Measurements from ENCODE around the gene ACTN4. TPM values are rescaled to one million over a fixed set of nuclear protein-coding genes. Genes with fewer than 3 reads are reported as not detected.

ACTN4 gene
- total RNA-seq, 2 experiments from 2014 or later = 357 to 373 TPM

DNA sequence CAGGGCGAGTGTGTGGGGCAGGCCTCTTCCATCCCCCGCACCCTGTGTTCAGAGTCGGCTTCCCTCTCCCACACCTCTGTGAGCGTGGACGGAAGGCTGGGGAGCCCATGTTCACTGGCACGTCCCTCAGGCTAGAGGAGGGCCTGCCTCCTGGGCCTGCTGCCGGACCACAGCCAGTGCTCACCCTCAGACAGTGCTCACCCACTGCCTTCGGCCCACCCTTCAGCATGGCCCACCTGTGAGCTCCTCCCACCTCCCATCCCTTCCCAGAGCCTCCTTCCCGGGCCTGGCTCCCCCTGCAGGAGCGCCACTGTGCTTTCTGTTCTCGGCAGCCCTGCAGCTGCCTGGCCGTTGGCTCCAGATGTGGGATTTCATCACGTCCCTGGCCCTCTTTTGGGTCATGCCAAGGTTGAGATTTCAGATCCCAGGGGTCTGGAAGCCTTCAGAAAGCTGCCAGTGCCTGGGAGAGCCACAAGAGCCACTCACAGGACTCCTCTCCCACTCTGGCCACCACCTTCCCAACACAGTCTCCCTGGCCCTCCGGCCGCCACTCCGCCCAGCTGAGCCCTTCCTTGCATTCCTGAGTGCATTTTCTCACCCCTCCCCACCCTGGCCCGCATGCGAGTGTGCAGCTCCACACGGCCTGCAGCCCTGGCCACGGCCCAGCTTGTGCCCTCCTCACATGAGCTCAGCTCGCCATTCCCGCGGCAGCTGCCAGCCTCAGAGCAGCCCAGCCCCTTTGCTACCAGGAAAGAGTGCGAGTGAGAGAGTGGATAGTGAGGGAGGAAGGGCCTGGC is 71.5 kb downstream of the ACTN4 start:
- Mint-ChIP-seq H3K9me3 (ENCODE audit: insufficient read depth) (no peaks in the 10 kb centered on the region), H3K27ac (peak overlapping the region; percentile 28), H3K4me3 (no peak overlapping the region), H3K36me3 (ENCODE audit: low read depth) (peaks cover 28% of the 10 kb centered on the region), H3K4me1 (ENCODE audit: low read depth) (no peaks in the 10 kb centered on the region), H3K27me3 (ENCODE audit: low read depth) (no peaks in the 10 kb centered on the region)
- CTCF ChIA-PET = interaction anchor here (0.6 kb wide), 1 partner anchor 20 kb away, joined by 4 read pairs; no protein-coding TSS in a partner anchor
- POLR2A ChIA-PET = no interaction called here
- ATAC-seq (no peak), DNase-seq (no peak)

DNA sequence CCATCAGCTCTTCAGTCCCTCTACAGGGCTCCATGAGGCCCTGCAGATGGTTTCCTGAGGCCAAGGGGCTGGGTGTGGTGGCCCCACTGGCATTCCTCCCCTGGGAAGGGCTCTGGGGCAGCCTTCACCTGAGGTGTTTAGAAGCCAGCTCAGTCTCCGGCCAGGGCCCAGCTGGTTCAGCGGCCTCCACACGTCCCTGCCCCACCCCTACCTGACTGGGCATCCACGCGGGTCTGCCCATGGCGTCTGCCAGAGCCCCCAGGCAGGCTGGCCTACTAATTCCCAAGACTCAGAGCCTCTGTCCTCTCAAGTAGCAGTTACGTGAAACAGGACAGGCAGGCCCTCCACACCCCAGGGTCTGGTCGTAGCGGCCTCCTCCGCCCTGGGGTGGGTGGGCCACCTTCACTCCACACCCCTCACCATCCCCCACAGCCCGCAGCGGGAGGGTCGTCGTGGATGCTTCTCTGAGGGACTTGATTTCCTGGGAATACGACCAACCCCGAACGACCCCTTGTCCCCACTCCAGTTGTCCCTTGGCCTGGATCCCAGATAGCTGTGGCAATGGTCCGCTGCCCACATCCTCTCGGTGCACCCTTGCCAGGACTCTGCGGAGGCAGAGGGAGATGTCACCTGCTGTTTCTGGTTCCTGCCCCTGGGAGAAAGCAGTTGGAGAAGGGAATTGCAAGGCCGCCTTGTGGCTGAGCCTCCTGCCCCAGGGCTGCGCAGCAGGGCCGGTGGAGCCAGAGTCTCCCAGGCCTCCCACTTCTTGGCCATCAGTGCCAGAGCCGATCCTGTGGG is 72.5 kb downstream of the ACTN4 start:
- Mint-ChIP-seq H3K36me3 (ENCODE audit: low read depth) (peaks cover 25% of the 10 kb centered on the region), H3K4me3 (no peak overlapping the region), H3K4me1 (ENCODE audit: low read depth) (no peaks in the 10 kb centered on the region), H3K27me3 (ENCODE audit: low read depth) (no peaks in the 10 kb centered on the region), H3K27ac (no peak overlapping the region), H3K9me3 (ENCODE audit: insufficient read depth) (no peaks in the 10 kb centered on the region)
- no peak for DNase-seq
- no peak for ATAC-seq
- ChIA-PET POLR2A (no interaction called here), CTCF (interaction anchor here (0.6 kb wide), 1 partner anchor 19 kb away, joined by 4 read pairs; no protein-coding TSS in a partner anchor)

DNA sequence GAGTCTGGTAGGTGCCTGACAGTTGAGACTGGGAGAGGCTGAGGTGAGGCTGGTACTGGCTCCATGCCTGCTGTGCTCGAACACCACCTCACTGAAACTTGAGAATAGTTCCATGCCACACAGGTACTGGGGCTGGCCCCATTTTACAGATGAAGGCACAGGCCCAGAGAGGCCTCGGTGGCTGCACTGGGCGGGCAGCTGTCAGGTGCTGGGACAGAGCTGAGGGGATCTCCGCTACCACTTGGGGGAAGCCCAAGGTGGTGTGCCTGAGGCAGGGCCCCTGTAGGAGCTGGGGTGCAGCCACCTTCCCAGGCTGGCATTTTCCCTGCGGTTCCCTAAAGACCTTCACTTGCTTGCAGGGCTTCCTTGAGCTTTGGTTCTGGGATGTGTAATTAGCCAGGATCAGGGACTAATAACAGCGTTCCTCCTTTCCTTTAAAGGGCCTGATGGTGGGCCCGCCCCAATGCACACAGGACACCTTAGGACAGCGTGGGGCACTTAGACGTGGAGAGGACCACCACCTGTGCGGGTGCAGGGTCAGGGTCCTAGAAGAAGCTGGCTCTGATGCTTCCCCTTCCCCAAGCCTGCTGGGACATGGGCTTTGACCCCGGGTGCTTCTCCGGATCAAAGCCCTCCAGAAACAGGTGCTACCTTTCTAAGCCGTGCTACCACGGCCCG is 73.2 kb downstream of the ACTN4 start:
- Mint-ChIP-seq H3K9me3 (ENCODE audit: insufficient read depth) (no peaks in the 10 kb centered on the region), H3K27me3 (ENCODE audit: low read depth) (no peaks in the 10 kb centered on the region), H3K27ac (no peak overlapping the region), H3K4me1 (ENCODE audit: low read depth) (no peaks in the 10 kb centered on the region), H3K4me3 (no peak overlapping the region), H3K36me3 (ENCODE audit: low read depth) (peaks cover 27% of the 10 kb centered on the region)
- POLR2A ChIA-PET = no interaction called here
- DNase-seq (no peak), ATAC-seq (no peak)
- CTCF ChIA-PET = no interaction called here

DNA sequence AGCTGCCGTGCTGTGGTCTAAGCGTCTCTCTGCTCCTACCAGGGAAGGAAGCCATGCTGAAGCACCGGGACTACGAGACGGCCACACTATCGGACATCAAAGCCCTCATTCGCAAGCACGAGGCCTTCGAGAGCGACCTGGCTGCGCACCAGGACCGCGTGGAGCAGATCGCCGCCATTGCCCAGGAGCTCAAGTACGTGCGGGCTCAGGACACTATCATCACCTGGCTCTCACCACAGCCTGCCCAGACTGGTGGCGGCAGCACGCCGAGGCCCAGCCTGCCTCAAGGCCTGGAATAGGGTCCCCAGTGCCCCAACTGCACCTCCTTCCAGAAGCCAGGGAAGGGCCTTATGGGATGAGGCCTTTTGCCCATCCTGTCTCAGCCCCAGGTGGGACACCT is 74.0 kb downstream of the ACTN4 start:
- CTCF ChIA-PET = no interaction called here

DNA sequence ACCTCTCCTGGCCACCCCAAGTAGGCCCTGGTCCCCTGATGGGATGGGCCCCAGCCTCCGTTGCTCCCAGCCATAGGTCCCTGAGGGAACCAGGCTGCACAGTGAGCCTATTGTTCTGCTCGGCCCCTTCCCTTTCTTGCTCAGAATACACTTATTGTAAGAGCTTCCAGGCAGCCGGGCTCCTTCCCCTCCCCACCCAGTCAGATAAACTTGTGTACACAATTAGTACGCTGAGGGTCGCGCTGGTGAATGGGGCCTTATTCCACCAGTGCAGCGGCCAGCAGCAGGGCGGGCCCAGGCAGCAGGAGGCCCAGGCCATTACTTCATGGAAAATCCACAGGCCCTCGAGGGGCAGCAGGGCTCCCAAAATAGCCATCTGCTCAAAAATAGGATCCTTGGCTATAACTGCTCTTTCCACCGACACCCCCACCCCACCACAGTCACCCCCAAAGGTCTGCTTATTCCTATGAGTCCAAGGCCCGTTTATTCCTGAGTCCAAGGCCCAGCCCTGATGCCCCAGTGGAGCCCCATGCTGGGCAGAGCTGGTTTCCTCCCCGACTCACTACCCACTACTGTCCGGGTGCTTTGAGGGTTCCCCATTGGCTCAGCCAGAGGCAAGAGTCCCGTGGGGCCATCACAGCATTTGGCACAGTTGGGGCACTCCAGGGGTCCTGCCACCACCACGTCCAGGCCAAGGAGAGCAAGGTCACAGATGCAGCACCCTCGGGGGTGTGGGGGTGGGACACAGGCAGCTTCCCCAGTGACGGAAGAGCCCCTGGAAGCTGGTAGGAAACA is 74.7 kb downstream of the ACTN4 start:
- ChIA-PET POLR2A (no interaction called here), CTCF (no interaction called here)
- no peak overlapping the region for H3K4me3 Mint-ChIP-seq
- H3K27ac Mint-ChIP-seq = no peak overlapping the region
- no peak for ATAC-seq
- H3K9me3 Mint-ChIP-seq (ENCODE audit: insufficient read depth) = no peaks in the 10 kb centered on the region
- peaks cover 35% of the 10 kb centered on the region for H3K36me3 Mint-ChIP-seq (ENCODE audit: low read depth)
- DNase-seq = no peak
- H3K27me3 Mint-ChIP-seq (ENCODE audit: low read depth) = no peaks in the 10 kb centered on the region
- H3K4me1 Mint-ChIP-seq (ENCODE audit: low read depth) = no peaks in the 10 kb centered on the region

More for the DNA sequence above, 74.0 kb downstream of the ACTN4 start:
- POLR2A ChIA-PET = no interaction called here
- Mint-ChIP-seq H3K9me3 (ENCODE audit: insufficient read depth) (no peaks in the 10 kb centered on the region), H3K36me3 (ENCODE audit: low read depth) (peaks cover 33% of the 10 kb centered on the region), H3K4me1 (ENCODE audit: low read depth) (no peaks in the 10 kb centered on the region), H3K27me3 (ENCODE audit: low read depth) (no peaks in the 10 kb centered on the region), H3K27ac (no peak overlapping the region), H3K4me3 (no peak overlapping the region)
- DNase-seq (no peak), ATAC-seq (no peak)

DNA sequence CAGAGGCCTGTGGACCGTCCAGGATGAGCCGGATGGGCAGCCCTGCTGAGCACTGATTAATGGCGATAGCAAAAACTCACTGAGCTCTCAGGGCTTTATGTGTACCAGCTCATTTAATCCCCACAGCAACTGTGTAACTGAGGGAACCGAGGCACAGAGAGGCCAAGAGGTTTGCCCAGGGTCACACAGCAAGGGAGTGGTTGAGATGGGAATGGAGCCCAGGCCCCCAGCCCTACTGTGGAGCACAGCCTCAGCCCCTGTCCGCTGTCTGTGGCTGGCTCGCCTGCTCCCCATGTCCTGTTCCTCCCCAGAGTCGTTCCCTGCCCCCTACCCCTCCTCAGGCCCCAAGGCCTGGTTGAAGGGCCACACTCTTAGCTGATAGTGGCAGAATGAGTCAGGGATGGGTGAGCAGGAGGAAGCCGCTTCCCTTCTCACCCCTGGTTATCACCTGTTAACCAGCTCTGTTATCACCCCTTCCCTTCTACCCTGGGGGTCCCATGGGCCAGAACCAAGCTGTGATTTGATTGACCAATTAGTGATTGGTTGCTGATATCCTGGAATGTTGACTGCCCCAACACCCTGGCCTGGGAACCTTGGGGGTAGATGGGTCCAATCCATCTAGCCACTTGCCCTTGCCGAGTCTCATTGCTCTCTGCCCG is 75.6 kb downstream of the ACTN4 start:
- H3K36me3 Mint-ChIP-seq (ENCODE audit: low read depth) = peaks cover 40% of the 10 kb centered on the region
- POLR2A ChIA-PET = interaction anchor here (1.6 kb wide), 1 partner anchor 11 kb away, joined by 3 read pairs; no protein-coding TSS in a partner anchor

DNA sequence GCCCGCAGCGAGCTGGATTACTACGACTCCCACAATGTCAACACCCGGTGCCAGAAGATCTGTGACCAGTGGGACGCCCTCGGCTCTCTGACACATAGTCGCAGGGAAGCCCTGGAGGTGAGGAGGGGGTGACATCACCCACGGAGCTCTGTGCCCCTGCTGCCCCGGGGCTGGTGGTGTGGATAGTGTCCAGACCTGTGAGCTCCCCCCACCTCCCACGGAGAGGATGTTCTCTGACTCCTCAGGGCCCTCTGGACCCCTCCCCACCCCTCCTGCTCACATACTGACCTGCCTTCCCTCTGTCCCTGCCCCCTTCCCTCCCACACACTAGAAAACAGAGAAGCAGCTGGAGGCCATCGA is 76.1 kb downstream of the ACTN4 start:
- Mint-ChIP-seq H3K36me3 (ENCODE audit: low read depth) (peaks cover 38% of the 10 kb centered on the region), H3K4me1 (ENCODE audit: low read depth) (peaks cover 3% of the 10 kb centered on the region), H3K9me3 (ENCODE audit: insufficient read depth) (no peaks in the 10 kb centered on the region), H3K4me3 (no peak overlapping the region), H3K27me3 (ENCODE audit: low read depth) (no peaks in the 10 kb centered on the region), H3K27ac (no peak overlapping the region)
- ChIA-PET CTCF (interaction anchor here (2.4 kb wide), 1 partner anchor 207 kb away, joined by 6 read pairs; the partner anchor contains the start of genes MRPS12 and SARS2), POLR2A (interaction anchor here (1.6 kb wide), 1 partner anchor 11 kb away, joined by 3 read pairs; no protein-coding TSS in a partner anchor)
- DNase-seq = no peak
- no peak for ATAC-seq

More for the DNA sequence above, 75.6 kb downstream of the ACTN4 start:
- no peaks in the 10 kb centered on the region for H3K27me3 Mint-ChIP-seq (ENCODE audit: low read depth)
- H3K27ac Mint-ChIP-seq = no peak overlapping the region
- CTCF ChIA-PET = no interaction called here
- peaks cover 2% of the 10 kb centered on the region for H3K4me1 Mint-ChIP-seq (ENCODE audit: low read depth)
- DNase-seq = no peak
- no peak for ATAC-seq
- H3K4me3 Mint-ChIP-seq = no peak overlapping the region
- no peaks in the 10 kb centered on the region for H3K9me3 Mint-ChIP-seq (ENCODE audit: insufficient read depth)

DNA sequence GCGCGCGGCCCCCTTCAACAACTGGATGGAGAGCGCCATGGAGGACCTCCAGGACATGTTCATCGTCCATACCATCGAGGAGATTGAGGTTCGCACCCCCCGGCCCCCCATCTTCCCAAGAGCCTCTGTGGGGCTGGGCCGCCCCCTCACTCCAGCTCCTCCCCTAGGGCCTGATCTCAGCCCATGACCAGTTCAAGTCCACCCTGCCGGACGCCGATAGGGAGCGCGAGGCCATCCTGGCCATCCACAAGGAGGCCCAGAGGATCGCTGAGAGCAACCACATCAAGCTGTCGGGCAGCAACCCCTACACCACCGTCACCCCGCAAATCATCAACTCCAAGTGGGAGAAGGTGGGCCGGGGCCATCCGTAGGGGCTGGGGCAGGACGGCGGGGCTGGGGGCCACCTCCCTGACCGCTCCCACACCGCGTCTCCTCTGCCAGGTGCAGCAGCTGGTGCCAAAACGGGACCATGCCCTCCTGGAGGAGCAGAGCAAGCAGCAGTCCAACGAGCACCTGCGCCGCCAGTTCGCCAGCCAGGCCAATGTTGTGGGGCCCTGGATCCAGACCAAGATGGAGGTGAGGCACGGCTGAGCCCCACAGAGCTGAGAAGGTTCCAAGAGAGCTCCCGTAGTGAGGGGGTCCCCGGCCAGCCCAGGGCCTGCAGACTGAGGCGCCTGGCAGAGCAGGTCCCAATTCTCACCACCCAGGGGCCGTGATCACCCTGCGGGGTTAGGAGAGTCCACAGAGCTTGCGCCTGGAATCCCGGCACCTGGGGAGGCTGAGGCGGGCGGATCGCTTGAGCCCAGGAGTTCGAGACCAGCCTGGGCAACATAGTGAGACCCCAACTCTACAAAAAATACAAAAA is 76.8 kb downstream of the ACTN4 start:
- CTCF ChIA-PET = interaction anchor here (0.8 to 2.4 kb wide), 2 partner anchors 9 to 206 kb away, joined by 3 to 6 read pairs; partner anchors contain the start of genes MRPS12 and SARS2
- no peak for ATAC-seq
- Mint-ChIP-seq H3K9me3 (ENCODE audit: insufficient read depth) (no peaks in the 10 kb centered on the region), H3K4me1 (ENCODE audit: low read depth) (peaks cover 3% of the 10 kb centered on the region), H3K4me3 (no peak overlapping the region), H3K27me3 (ENCODE audit: low read depth) (no peaks in the 10 kb centered on the region), H3K27ac (no peak overlapping the region), H3K36me3 (ENCODE audit: low read depth) (peaks cover 38% of the 10 kb centered on the region)
- no peak for DNase-seq
- POLR2A ChIA-PET = interaction anchor here (1.6 kb wide), 1 partner anchor 10 kb away, joined by 3 read pairs; no protein-coding TSS in a partner anchor

DNA sequence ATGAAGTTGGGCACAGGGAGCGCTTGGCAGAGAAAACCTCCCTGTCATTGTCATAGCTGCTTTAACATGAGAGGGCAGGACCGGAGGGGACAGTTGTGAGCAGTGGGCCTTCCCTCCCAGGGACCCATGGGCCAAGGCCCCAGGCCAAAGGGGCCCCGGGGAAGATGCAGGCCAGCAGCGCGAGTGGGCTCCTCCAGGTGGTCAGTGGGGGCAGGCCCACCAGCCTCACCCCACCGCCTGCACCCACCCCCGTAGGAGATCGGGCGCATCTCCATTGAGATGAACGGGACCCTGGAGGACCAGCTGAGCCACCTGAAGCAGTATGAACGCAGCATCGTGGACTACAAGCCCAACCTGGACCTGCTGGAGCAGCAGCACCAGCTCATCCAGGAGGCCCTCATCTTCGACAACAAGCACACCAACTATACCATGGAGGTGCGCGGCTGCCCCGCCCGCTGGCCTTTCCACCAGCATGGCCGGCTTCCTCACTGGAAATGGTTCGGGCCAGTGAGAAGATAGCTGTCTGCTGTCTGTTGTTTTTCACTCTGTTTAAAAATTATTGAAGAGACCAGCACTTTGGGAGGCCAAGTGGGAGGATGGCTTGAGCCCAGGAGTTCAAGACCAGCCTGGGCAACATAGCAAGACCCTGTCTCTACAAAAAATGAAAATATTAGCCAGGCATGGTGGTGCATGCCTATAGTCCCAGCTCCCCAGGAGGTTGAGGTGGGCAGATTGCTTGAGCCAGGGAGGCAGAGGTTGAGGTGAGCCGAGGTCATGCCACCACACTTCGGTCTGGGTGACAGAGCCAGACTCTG is 78.2 kb downstream of the ACTN4 start:
- Mint-ChIP-seq H3K27ac (no peak overlapping the region), H3K4me3 (no peak overlapping the region), H3K36me3 (ENCODE audit: low read depth) (peaks cover 50% of the 10 kb centered on the region), H3K4me1 (ENCODE audit: low read depth) (peaks cover 10% of the 10 kb centered on the region), H3K9me3 (ENCODE audit: insufficient read depth) (no peaks in the 10 kb centered on the region), H3K27me3 (ENCODE audit: low read depth) (no peaks in the 10 kb centered on the region)
- ChIA-PET POLR2A (no interaction called here), CTCF (interaction anchor here (1.0 to 2.4 kb wide), 2 partner anchors 205 to 323 kb away, joined by 3 to 6 read pairs; partner anchors contain the start of genes FAM98C, MRPS12 and SARS2)
- DNase-seq (no peak), ATAC-seq (no peak)

Measured in activated CD8-positive, alpha-beta T cell treated with anti-CD3 and anti-CD28 coated beads, Interleukin-2, amount 10 ng/mL, durations not matched to agents 7 days and 5 days (primary cell).